Measurements from ENCODE around the gene ZSWIM8.

The ZSWIM8 gene

GRCh38 chr10:73841526-73842285 is 56.3 kb downstream of the ZSWIM8 start:
- DNase-seq (ENCODE audit: low read depth in 2 of 2): no peak

DNA sequence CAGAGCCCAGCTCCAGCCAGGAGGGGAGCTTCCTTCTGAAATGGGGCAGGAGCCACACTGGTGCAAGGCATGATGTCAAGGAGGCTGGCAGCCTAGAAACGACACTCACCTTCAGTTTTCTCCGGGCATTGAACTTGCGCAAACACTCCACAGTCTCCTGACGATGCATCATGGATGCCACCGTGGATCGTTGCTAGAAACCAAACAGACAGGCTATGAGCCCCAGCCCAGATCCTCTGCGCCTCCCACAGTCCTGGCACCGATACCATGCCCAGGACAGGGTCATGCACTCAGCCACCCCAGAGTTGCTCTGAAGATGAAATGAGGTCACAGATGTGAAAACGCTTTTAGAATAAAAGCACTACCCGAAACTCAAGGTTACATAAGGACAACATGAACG is 56.9 kb downstream of the ZSWIM8 start:
- DNase-seq (ENCODE audit: low read depth in 2 of 2): no peak

DNA sequence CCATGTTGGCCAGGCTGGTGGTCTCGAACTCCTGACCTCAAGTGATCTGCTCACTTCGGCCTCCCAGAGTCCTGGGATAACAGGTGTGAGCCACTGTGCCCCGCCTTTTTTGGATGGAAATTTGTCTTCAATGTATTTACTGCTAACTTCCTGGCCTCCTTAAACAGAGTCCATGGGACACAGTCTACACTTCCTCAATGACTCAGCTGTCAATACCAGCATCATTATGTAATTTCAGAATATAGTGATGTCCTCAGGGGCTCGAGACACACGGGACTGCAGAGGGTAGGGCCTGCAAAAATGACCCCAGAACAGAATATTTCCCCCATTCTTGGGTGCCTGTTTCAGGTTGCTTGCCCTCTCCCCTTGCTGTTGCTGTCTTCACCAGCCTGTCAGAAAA is 57.9 kb downstream of the ZSWIM8 start:
- DNase-seq (ENCODE audit: low read depth in 2 of 2): no peak

DNA sequence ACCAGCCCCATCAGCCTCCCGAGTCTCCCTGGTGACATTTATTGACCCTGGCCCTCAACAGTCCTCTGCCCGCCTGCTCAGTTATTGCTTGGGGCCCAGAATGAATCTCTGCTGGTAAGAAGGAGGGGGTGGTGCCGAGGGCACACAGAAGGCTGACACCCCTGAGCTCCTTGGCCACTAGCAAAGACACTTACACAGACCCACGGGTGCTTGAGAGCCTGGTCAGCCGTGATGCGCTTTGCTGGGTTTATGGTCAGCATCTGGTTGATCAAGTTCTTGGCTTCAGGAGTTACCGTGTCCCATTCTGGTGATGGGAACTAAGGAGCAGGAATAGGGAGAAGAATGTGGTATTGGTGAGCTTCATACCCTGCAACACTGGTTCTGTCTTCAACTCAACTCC is 61.6 kb downstream of the ZSWIM8 start:
- no peak for DNase-seq (ENCODE audit: low read depth in 2 of 2)

GRCh38 chr10:73848821-73849489 is 63.5 kb downstream of the ZSWIM8 start:
- peak; percentile 91 to 93 for DNase-seq (ENCODE audit: low read depth in 2 of 2)

GRCh38 chr10:73850211-73850610 is 64.8 kb downstream of the ZSWIM8 start:
- no peak for DNase-seq (ENCODE audit: low read depth in 2 of 2)

GRCh38 chr10:73850863-73851461 is 65.6 kb downstream of the ZSWIM8 start:
- DNase-seq (ENCODE audit: low read depth in 2 of 2): no peak
